Measurements from ENCODE around the gene TXNDC11.

TXNDC11 gene

DNA sequence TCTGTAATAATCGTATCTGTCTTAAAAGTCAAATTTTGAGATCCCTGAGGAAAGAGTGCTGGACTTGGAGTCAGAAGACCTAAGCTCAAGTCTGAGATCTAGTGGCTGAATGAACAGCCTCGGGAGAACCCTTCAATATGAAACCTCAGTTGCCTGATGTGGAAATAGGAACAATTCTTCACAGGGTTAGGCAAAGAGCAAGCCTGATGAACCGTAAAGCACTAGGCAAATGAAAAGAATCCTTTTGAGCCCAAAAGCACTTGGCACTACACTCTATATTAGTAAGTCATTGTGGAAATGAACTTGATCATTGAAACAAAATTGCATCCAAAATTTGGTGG lies 20.2 kb downstream of the TXNDC11 start:
- DNase-seq (ENCODE audit: low spot score), result no peak

DNA sequence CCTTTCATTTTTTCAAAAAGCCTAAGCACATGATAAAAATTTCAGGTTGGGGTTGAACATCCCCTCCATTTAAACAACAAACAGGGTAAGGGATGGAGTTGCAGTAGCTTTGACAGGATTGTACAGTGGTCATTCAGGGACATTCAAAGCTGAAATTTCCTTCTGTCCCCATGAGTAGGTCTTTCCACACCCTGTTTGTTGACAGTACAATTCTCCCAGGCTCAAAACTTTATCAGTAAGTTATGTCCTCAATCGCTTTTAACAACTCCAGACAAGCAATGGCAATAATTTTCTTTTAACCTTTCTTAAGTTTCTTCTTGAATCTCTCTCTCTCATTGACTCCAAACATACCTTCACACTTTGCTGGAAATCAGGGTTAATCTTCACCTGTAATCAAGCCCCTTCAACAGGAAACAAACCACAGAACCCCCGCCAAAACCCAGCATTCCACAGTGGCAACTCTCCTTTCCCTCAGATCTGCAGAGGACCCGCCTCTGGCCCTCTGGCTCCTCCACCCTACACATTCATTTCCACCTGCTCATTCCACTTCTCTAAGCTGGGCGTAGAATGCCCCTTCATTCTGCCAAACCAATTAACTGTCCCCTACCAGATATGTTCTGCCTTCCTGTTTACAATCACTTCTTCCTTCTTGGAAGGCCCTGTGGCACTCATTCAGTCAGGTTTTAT lies 20.7 kb downstream of the TXNDC11 start:
- no peak for DNase-seq (ENCODE audit: low spot score)

DNA sequence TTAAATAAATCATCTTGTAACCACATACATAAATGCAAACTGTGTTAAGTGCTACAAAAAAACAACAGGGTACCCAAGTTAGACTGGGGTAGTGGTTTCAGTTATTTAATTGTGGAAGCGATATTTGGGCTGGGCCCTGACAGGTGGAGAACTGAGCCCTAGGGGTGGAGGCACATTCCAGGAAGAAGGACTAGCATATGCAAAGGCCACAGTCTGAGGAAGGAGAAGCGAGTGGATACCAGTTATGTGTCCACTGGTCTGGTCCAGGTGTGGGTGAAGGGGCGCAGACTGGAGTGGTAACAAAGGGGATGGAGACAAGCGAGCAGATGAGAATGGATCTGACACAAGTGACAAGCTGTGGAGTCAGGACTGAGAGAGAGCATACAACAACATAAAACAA lies 22.9 kb downstream of the TXNDC11 start:
- DNase-seq (ENCODE audit: low spot score), result no peak

DNA sequence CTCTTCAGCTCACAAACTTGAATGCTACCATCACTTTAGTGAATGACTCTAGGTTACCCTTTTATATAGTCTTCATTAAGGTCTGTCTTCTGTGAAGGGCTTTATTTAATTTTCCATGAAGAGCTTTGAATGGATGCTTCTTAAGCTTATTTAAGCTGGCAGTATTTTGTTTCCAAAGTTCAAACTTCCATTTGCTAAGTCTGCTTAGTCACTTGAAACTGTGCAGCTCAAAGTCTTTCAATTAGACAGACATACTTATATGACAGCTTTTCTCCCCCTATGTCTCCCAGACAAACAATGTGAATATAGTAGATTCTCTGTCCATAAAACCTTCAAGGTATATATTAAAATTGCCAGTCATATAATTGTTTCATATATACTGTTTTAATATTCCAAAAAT lies 23.5 kb downstream of the TXNDC11 start:
- no peak for DNase-seq (ENCODE audit: low spot score)

- DNase-seq (ENCODE audit: low spot score), result no peak
Observed at GRCh38 chr16:11717811-11718210, 24.8 kb downstream of the TXNDC11 start.

DNA sequence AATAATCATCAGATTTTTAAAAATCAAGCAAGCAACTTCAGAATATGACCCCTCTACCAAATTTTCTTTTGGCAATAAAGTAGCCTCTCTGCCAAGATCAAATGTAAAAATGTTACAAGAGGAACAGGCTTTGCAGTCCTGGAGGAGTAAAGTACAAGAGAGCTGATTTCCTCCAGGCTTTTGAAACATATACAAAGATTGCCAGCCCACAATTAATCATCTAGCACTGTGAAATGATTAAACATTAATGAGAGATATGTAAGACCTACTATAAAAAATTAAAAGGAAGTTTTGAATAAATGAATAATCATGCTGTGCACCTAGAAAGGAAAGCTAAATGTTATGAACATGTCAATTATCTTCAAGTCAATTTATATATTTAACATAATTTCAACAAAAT lies 26.3 kb downstream of the TXNDC11 start:
- no peak for DNase-seq (ENCODE audit: low spot score)

DNA sequence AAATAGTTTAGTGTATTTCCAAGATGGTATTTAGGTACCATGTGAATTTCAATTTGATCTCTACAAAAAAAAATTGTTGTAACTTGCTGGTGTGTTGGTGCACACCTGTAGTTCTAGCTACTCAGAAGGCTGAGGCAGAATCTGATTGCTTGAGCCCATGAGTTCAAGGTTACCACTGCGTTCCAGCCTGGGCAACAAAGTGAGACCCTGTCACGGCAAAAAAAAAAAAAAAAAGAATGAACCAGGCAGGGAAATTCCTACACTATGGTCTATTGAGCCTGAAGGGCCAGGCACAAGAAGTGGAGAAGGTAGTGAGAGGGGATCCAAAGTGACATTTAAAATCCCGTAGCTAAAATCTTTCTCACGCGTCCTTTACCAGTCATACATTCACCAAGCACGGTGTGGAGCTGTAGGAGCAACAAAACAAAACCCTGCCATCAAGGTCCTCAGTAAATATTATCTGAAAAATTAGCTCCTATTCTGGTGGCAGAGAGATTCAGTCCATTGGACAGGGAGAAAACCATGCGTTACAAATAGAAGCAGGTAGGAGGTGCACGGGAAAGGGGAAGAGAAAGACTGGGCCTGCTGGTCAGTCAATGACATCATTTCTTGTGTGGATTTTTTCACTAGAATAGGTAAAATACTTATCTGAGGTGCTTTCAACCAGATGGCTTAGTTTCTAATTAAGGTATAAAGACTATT lies 27.3 kb downstream of the TXNDC11 start:
- no peak for DNase-seq (ENCODE audit: low spot score)

DNA sequence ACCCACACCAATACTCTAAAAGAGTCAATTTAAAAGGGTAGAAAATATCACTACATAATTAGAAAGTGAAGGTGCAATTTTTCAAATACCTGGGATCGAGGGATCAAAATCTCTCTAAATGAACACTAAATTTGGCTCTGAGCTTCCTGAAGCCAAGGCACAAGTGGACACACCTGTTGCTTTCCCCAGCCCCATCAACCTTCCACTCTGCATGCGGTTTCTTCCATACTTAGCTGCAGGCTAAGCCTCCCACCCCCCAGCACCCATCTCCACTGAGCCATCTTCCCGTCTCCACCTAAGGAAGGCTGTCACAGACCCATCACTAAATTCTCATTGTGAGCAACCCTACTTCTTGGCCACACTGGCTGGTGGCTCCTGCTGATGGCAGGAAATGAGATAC lies 30.5 kb downstream of the TXNDC11 start:
- no peak for DNase-seq (ENCODE audit: low spot score)

- no peak for DNase-seq (ENCODE audit: low spot score)
Observed at GRCh38 chr16:11711662-11712061, 31.0 kb downstream of the TXNDC11 start.

DNA sequence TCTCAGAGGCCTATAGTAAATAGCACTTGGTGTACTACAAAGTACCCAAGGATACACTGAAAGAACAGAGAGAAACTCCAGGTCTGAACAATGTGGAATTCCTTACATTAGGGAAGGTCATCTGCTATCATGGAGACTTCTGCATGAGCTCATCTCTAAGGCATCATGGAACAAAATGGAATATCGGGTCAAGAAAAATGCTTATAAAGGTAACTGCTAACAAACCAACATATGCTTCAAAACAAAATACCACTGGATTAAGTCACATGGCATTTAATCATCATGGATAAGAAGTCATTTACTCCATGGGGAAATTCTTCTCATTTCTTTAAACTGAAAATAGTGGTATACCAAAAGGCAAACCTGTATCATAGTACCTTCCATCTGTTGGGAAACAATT lies 34.2 kb downstream of the TXNDC11 start:
- no peak for DNase-seq (ENCODE audit: low spot score)

DNA sequence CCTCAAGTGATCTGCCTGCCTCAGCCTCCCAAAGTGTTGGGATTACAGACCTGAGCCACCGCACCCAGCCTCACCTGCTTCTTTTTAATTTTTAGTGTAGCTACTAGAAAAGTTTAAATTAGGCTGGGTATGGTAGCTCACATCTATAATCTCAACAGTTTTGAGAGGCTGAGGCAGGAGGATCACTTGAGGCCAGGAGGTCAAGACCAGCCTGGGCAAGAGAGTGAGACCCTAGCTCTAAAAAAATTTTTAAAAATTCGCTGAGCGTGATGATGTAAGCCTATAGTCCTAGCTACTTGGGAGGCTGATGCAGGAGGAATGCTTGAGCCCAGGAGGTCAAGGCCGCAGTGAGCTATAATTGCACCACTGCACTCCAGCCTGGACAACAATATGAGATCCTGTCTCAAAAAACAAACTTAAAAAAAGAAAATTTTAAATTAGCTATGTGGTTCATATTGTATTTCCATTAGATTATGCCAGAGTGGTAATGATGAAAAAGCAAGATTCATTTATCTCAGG lies 34.9 kb downstream of the TXNDC11 start:
- DNase-seq (ENCODE audit: low spot score), result no peak

- no peak for DNase-seq (ENCODE audit: low spot score)
Observed at GRCh38 chr16:11706180-11706742, 36.4 kb downstream of the TXNDC11 start.

- DNase-seq (ENCODE audit: low spot score), result no peak
Observed at GRCh38 chr16:11705311-11706025, 37.2 kb downstream of the TXNDC11 start.

DNA sequence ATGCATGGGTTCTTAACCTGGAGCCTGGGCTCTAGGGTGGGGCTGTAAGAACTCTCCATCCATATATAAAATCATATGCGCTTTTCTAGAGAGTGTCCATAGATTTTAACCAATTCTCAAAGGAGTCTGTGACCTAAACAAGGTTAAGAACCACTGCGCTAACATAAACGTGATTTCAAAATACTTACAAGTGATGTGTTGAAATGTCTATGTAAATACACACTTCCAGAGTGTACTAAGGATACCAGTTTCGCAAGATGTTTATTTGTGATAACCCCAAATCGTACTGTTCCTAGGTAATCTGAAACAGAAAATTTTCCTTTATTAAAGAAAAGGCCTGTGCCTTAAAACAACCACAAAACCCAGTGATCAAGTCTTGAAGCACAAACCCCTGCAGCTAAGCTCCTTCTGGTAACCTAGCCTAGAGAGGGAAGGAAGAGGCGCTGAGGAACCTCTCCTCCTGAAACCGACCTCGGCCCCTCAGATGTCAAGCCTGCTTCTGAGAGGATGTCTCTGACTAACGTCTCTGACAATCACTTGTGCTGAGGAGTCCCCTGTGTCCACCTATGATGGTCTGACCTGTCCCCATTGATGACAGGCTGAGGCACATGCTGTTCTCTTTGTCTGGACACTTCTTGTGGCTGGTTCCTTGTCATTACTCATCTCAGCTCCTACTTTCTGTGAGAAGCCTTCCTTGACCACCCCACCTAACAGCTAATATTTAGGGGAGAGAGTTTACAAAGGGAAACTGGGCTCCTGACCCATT lies 42.2 kb downstream of the TXNDC11 start:
- DNase-seq (ENCODE audit: low spot score), result no peak

DNA sequence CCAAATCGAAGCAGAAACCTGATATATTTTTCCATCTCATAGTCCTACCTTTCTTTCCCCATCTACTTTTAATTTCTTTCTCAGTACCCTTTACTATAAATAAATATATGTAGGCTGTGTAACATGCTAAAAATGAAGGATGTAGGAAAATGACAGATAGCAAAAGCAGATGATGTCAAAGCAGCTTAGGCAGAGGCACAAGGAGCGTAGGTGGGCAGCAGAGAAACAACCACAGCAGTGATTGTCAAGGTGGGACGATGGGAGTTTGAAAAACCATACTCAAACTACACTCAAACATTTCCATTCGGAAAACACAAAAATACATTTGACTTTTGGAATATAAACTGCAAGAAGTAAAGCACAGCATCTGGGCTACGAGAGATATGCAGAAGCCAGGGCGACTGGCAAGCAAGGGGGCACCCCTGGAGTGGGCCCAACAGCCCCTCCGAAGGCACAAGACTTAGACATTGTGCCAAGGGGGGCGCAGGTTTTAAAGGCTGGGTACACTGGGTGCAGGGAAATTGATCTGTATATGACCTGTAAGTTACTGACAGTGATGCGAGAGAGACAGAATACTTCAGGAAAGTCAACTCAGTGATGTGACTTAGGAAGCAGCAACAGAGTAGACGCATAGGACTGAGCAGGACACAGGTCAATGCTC lies 43.3 kb downstream of the TXNDC11 start:
- DNase-seq (ENCODE audit: low spot score), result no peak

GRCh38 chr16:11698271-11698689 lies 44.4 kb downstream of the TXNDC11 start:
- no peak for DNase-seq (ENCODE audit: low spot score)

DNA sequence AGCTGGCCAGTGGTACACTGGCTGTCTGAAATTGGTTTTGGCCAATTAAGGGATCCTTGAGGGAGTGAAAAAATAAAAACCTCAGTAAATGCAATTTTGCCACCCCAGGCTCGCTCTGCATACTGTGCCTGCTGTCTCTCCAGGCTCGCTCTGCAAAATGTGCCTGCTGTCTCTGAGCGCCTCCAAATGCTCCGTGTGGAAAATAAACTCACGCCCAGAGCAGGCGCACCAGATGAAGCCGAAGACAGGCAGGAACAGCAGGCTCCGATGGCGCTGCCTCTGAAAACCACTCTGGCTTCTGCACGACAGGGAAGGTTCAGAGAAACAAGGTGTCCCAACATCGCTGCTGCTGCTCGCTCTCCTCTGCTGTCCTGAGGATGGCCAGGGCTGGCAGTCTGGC lies 45.3 kb downstream of the TXNDC11 start:
- no peak for DNase-seq (ENCODE audit: low spot score)

DNA sequence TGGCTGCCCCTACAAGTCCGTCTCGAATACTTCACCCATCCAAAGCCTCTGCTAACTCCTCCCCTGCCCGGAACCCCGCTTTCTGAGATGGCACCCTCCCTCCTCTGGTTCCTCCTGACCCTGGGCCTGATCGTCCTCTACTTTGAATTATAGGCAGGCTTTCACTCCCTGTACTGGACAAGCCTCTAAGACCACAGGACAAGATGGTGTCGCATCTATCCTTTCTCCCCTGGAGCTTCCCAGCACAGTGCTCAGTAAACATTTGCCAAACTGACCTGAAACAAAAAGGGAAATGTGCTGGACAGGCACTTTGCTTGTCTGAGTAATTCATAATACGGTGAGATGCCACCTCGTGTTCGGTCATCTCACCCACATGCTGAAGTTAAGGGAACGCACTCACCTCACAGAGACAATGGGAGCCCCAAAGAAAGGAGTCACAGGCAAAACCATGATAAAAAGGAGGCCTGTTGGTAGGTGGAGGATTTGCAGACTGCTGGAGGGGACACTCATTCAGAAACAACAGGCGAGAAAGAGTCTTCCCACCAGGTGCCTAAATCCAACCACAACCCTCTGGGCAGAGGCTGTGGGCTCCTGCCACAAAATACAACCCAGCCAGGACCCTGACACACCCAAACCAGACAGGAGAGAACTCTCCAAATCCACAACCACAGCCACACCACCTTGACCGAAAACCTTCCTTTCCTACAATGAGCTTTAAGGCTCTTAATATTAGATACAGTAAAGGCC lies 46.2 kb downstream of the TXNDC11 start:
- no peak for DNase-seq (ENCODE audit: low spot score)

DNA sequence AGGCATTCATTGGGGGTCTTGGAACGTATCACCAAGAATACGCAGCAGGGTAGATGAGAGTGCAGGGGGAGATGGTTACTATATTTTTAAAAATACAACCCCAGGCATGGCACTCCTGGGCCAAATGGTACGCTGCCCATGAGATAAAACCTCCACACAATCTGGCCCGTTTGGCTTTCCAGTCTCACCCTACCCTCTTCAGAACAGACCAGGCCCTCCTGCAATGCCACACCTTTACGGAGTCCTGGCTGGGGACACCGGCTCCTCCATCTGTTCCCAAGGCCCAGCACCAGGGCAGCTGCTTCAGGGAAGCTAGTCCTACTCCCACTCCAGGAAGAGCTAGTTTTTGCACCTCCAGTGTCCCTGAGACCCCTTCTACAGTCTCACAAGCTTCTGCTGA lies 50.0 kb downstream of the TXNDC11 start:
- DNase-seq (ENCODE audit: low spot score), result no peak

DNA sequence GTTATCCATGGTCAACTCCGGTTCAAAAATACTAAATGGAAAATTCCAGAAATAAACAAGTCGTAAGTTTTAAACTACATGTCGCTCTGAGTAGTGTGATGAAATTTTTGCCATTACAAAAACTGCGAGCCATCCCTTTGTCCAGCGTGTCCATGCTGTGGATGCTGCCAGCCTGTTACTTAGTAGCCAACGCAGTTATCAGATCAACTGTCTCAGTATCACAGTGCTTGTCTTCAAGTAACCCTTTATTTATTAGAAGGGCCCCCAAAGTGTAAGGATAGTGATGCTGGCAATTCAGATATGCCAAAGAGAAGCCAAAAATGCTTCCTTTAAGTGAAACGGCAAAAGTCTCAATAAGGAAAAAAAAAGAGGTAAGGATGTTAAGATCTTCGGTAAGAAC lies 50.5 kb downstream of the TXNDC11 start:
- DNase-seq (ENCODE audit: low spot score), result no peak

DNA sequence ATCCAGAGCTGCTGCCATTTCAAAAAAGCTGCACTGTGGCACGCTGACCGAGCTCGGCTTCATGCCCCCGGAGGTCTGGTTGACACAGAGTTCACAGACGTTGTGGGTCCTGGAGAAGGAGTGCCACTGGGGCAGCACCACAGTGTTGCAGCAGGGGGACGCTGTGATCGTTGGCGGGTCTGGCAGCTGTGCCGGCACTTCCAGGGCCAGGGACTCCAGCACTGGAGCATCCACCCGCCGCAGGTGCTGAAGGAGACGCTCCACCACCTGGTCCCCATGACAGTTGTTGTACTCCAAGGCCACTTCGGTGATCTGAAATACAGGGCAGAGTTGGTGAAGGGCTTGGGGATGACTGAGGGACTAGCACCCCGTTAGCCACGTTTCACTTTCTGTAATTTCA lies 50.9 kb downstream of the TXNDC11 start:
- DNase-seq (ENCODE audit: low spot score), result no peak
